IMR-90 (cell line): ENCODE results near the gene PCDHGA10. TPM values are rescaled to one million over a fixed set of nuclear protein-coding genes. Genes with fewer than 3 reads are reported as not detected.

ENCODE experiments used
- ATAC-seq: fragments of 200-7000 bp; cut with Tn5 transposase; 2 replicates; pipeline ENCODE4 v1.9.1; 2020; ENCODE audit warnings: low read depth, mild to moderate bottlenecking, moderate library complexity
- BruUV-seq: library from RNA; stranded (reverse); fragments of 400-500 nt; replicated peaks from 2 replicates; lab custom pipeline; 2021; lab: Mats Ljungman, UMichigan
- CTCF ChIA-PET: fragments of 300-600 bp; formaldehyde crosslinking; extraction: SDS; loops from one replicate; lab custom pipeline; 2021; ENCODE audit warnings: antibody characterized with exemption; lab: Yijun Ruan, JAX
- POLR2A ChIA-PET: fragments of 300-600 bp; sonication (Branson Sonifier 250); formaldehyde crosslinking; loops from one replicate; lab custom pipeline; 2022; ENCODE audit warnings: antibody characterized with exemption; ENCODE audit not compliant: unreplicated experiment; lab: Charles Lee
- DNase-seq: peaks from one replicate; pipeline ENCODE4 v3.0.0; 2013
- H2AFZ ChIP-seq: replicated peaks from 2 replicates; pipeline ENCODE3; 2013; ENCODE audit warnings: low read length, mild to moderate bottlenecking; ENCODE audit not compliant: poor library complexity
- H2AK5ac ChIP-seq: 2 replicates; pipeline ENCODE4 v1.6.1; 2013; ENCODE audit warnings: low read depth, low read length, inconsistent platforms
- H2AK9ac ChIP-seq: replicated peaks from 2 replicates; pipeline ENCODE3; 2013; ENCODE audit warnings: mild to moderate bottlenecking, low read depth, low read length, moderate library complexity; ENCODE audit not compliant: poor library complexity
- H2BK120ac ChIP-seq: 2 replicates; pipeline ENCODE4 v1.6.1; 2013; ENCODE audit warnings: low read depth, low read length, inconsistent platforms
- H2BK15ac ChIP-seq: 3 replicates; pipeline ENCODE4 v1.6.1; 2013; ENCODE audit warnings: low read depth, low read length, inconsistent platforms
- H2BK20ac ChIP-seq: 2 replicates; pipeline ENCODE4 v1.6.1; 2013; ENCODE audit warnings: low read depth, mild to moderate bottlenecking, inconsistent platforms, low read length, moderate library complexity
- H2BK5ac ChIP-seq: 2 replicates; pipeline ENCODE4 v1.6.1; 2013; ENCODE audit warnings: mild to moderate bottlenecking, low read depth, low read length, inconsistent platforms; ENCODE audit not compliant: poor library complexity, severe bottlenecking
- H3K14ac ChIP-seq: replicated peaks from 2 replicates; pipeline ENCODE4 v1.6.1; 2013; ENCODE audit warnings: low read depth, low read length, inconsistent platforms
- H3K18ac ChIP-seq: 2 replicates; pipeline ENCODE4 v1.6.1; 2013; ENCODE audit warnings: low read depth, low read length, control low read depth
- H3K23ac ChIP-seq: 2 replicates; pipeline ENCODE4 v1.6.1; 2013; ENCODE audit warnings: low read depth, low read length, inconsistent platforms
- H3K27ac ChIP-seq: 2 replicates; pipeline ENCODE4 v1.5.1; 2013; ENCODE audit warnings: mild to moderate bottlenecking, control low read depth, low read length; ENCODE audit not compliant: insufficient read depth
- H3K27me3 ChIP-seq: 2 replicates; pipeline ENCODE4 v1.6.1; 2013; ENCODE audit warnings: low read length; ENCODE audit not compliant: control insufficient read depth, insufficient read depth
- H3K36me3 ChIP-seq: 2 replicates; pipeline ENCODE4 v1.6.1; 2013; ENCODE audit warnings: low read length, mixed read lengths; ENCODE audit not compliant: control insufficient read depth, insufficient read depth
- H3K4ac ChIP-seq: 2 replicates; pipeline ENCODE4 v1.6.1; 2013; ENCODE audit warnings: low read depth, low read length, inconsistent platforms
- H3K4me1 ChIP-seq: 2 replicates; pipeline ENCODE4 v1.6.1; 2013; ENCODE audit warnings: low read length, mixed read lengths; ENCODE audit not compliant: control insufficient read depth, insufficient read depth
- H3K4me2 ChIP-seq: 2 replicates; pipeline ENCODE4 v1.6.1; 2013; ENCODE audit warnings: low read depth, mild to moderate bottlenecking, control low read depth, low read length, moderate library complexity
- H3K4me3 ChIP-seq: 2 replicates; pipeline ENCODE4 v1.5.1; 2013; ENCODE audit warnings: low read depth, mild to moderate bottlenecking, control low read depth, low read length, moderate library complexity; ENCODE audit not compliant: insufficient read depth
- H3K56ac ChIP-seq: 2 replicates; pipeline ENCODE4 v1.6.1; 2013; ENCODE audit warnings: low read length, inconsistent platforms; ENCODE audit not compliant: insufficient read depth; ENCODE audit errors: extremely low read depth
- H3K79me1 ChIP-seq, 2 experiments: 2 replicates each; pipeline ENCODE4 v1.6.1; 2013; ENCODE audit warnings: low read length in 2 of 2, inconsistent platforms in 1 of 2, low read depth in 1 of 2
- H3K9ac ChIP-seq: 2 replicates; pipeline ENCODE4 v1.6.1; 2013; ENCODE audit warnings: low read depth, low read length, control low read depth
- H3K9me1 ChIP-seq: 2 replicates; pipeline ENCODE4 v1.6.1; 2013; ENCODE audit warnings: low read length, inconsistent platforms; ENCODE audit not compliant: insufficient read depth
- H3K9me3 ChIP-seq: 2 replicates; pipeline ENCODE4 v1.6.1; 2013; ENCODE audit warnings: low read length; ENCODE audit not compliant: control insufficient read depth, insufficient read depth
- H4K20me1 ChIP-seq: 2 replicates; pipeline ENCODE4 v1.6.1; 2013; ENCODE audit warnings: low read length, inconsistent platforms; ENCODE audit not compliant: insufficient read depth
- H4K5ac ChIP-seq: 2 replicates; pipeline ENCODE4 v1.6.1; 2013; ENCODE audit warnings: mild to moderate bottlenecking, low read depth, low read length, control low read depth
- H4K8ac ChIP-seq, 2 experiments: 2 replicates each; pipeline ENCODE4 v1.6.1; 2013; ENCODE audit warnings: low read depth in 2 of 2, low read length in 2 of 2, control low read depth in 1 of 2, inconsistent platforms in 1 of 2
- H4K91ac ChIP-seq: 2 replicates; pipeline ENCODE4 v1.6.1; 2013; ENCODE audit warnings: low read depth, low read length, inconsistent platforms; ENCODE audit not compliant: insufficient read depth
- ELK1 ChIP-seq: fragments of 150-350 bp; IDR thresholded peaks from 2 replicates; pipeline ENCODE4 v1.6.1; 2016; ENCODE audit warnings: low read depth, mild to moderate bottlenecking, low read length, moderate library complexity, borderline replicate concordance
- MAFK ChIP-seq: IDR thresholded peaks from 2 replicates; pipeline ENCODE4 v1.6.1; 2012; ENCODE audit warnings: low read depth, low read length, improper control_type of control experiment
- RAD21 ChIP-seq: IDR thresholded peaks from 2 replicates; pipeline ENCODE4 v1.6.1; 2012; ENCODE audit warnings: low read length, improper control_type of control experiment
- USF2 ChIP-seq: fragments of 150-350 bp; IDR thresholded peaks from 2 replicates; pipeline ENCODE4 v1.6.1; 2017; ENCODE audit warnings: mild to moderate bottlenecking, antibody characterized with exemption, low read length, low read depth
- WGBS, 2 experiments: methylation state at CpG; one replicate each; pipeline versions ENCODE4 v1.1.5 to v1.1.7; 2013; ENCODE audit warnings: missing lambda C conversion rate in 2 of 2; ENCODE audit not compliant: insufficient read length in 1 of 2; ENCODE audit errors: extremely low coverage in 2 of 2; 5-methylcytosine and 5-hydroxymethylcytosine counted together
- dilution Hi-C: fragments of 300-500 bp; cut with HindIII; formaldehyde crosslinking; loops from one replicate; pipeline ENCODE4 v1.14.3; 2018; ENCODE audit warnings: low sequenced_read_pairs; ENCODE audit not compliant: unreplicated experiment
- in situ Hi-C: fragments of 300-500 bp; cut with MboI; formaldehyde crosslinking; loops from 3 replicates; pipeline ENCODE4 v1.14.3; 2019; ENCODE audit warnings: low sequenced_read_pairs, inconsistent platforms, mixed read lengths
- intact Hi-C: fragments of 100-400 bp; cut with micrococcal nuclease; formaldehyde crosslinking; loops from 2 replicates; pipeline ENCODE4 v1.10.0; 2022
- polyA plus RNA-seq, 3 experiments: library from polyadenylated mRNA; depleted of rRNA; stranded (reverse); fragments of >200 nt; gene quantifications; 2 replicates each; pipeline ENCODE4 v1.2.3, GENCODE V29; 2012; ENCODE audit warnings: low replicate concordance in 1 of 3
- total RNA-seq: library from RNA; depleted of rRNA; stranded (reverse); fragments of >200 nt; gene quantifications from 2 replicates; pipeline ENCODE4 v1.2.3, GENCODE V29; 2012; rRNA removed

Gene PCDHGA10
- total and polyA plus RNA-seq, 2 of the 4 experiments (the other 2 are of a cell fraction), result 3.4 to 6.6 TPM

- intact Hi-C loops (no loop called here), in situ Hi-C loops (no loop called here), dilution Hi-C loops (no loop called here)
- H3K56ac ChIP-seq, result no peak overlapping the region
- POLR2A ChIA-PET, result no interaction called here
- H3K4me3 ChIP-seq, result no peak overlapping the region
- no peaks in the 10 kb centered on the region for H3K27me3 ChIP-seq
- no peak overlapping the region for H2BK120ac ChIP-seq
- no peak overlapping the region for H3K23ac ChIP-seq
- H3K4me1 ChIP-seq, result no peaks in the 10 kb centered on the region
- TF ChIP-seq RAD21 (no peak), USF2 (no peak), MAFK (no peak), ELK1 (no peak)
- no peaks in the 10 kb centered on the region for H3K9me3 ChIP-seq
- H3K36me3 ChIP-seq, result no peaks in the 10 kb centered on the region
- no peak overlapping the region for H3K4ac ChIP-seq
- H4K20me1 ChIP-seq, result no peaks in the 10 kb centered on the region
- ATAC-seq (no peak), DNase-seq (peak; percentile 41)
- no peak overlapping the region for H3K27ac ChIP-seq
- H4K5ac ChIP-seq, result no peak overlapping the region
- no peak overlapping the region for H3K9ac ChIP-seq
- no peak overlapping the region for H2BK5ac ChIP-seq
- no peak overlapping the region for H2AFZ ChIP-seq
- BruUV-seq, result no TSS peak
- H2BK15ac ChIP-seq, result no peak overlapping the region
- peaks cover under 1 to 6% of the 10 kb centered on the region in 2 experiments; a peak in 2 of 4 replicates for H3K79me1 ChIP-seq
- no peak overlapping the region for H2AK9ac ChIP-seq
- H3K18ac ChIP-seq, result no peak overlapping the region
- 100% methylated on average over 1 of the region's 3 CpGs; no CpG with 5 or more reads in 1 of the 2 experiments for WGBS, 2 experiments
- no peak overlapping the region for H4K91ac ChIP-seq
- CTCF ChIA-PET, result interaction anchor here (0.6 to 1.1 kb wide), 3 partner anchors 58 to 127 kb away, joined by 3 to 6 read pairs (median 5); no protein-coding TSS in a partner anchor
- H2BK20ac ChIP-seq, result no peak overlapping the region
- no peak overlapping the region for H4K8ac ChIP-seq
- no peak overlapping the region for H3K4me2 ChIP-seq
- H3K9me1 ChIP-seq, result no peaks in the 10 kb centered on the region
- H2AK5ac ChIP-seq, result no peak overlapping the region
- no peak overlapping the region for H3K14ac ChIP-seq
These were observed 52.6 kb downstream of the PCDHGA10 start for GRCh38 chr5:141465351-141465750.

Other genes with a start within 250 kb of the PCDHGA10 start
Only the 30 nearest of the 37 such genes appear.
- gene PCDHB10, start 220.6 kb upstream of the PCDHGA10 start, total RNA-seq, result under 0.01 and 0.18 TPM in 2 replicates
- gene PCDHB10, start 220.6 kb upstream of the PCDHGA10 start, polyA plus RNA-seq (2012; rRNA removed), result 0.19 and 0.22 TPM in 2 replicates
- gene PCDHB11, start 213.4 kb upstream of the PCDHGA10 start, total RNA-seq, result under 0.01 TPM in 2 replicates
- gene PCDHB11, start 213.4 kb upstream of the PCDHGA10 start, polyA plus RNA-seq (2012; rRNA removed), result 0.05 TPM in 1 of 2 replicates, not detected in the other
- gene PCDHB12, start 204.3 kb upstream of the PCDHGA10 start, total RNA-seq, result under 0.01 and 0.18 TPM in 2 replicates
- 0.09 and 0.13 TPM in 2 replicates for gene PCDHB12, start 204.3 kb upstream of the PCDHGA10 start, polyA plus RNA-seq (2012; rRNA removed)
- 0.18 and 0.28 TPM in 2 replicates for gene PCDHB13, start 199.1 kb upstream of the PCDHGA10 start, total RNA-seq
- gene PCDHB13, start 199.1 kb upstream of the PCDHGA10 start, polyA plus RNA-seq (2012; rRNA removed), result 0.26 and 0.27 TPM in 2 replicates
- gene PCDHB14, start 189.6 kb upstream of the PCDHGA10 start, total RNA-seq, result 0.18 and 0.28 TPM in 2 replicates
- gene PCDHB14, start 189.6 kb upstream of the PCDHGA10 start, polyA plus RNA-seq (2012; rRNA removed), result 0.36 and 0.39 TPM in 2 replicates
- gene PCDHB15, start 167.6 kb upstream of the PCDHGA10 start, total RNA-seq, result 0.18 and 0.28 TPM in 2 replicates
- gene PCDHB15, start 167.6 kb upstream of the PCDHGA10 start, polyA plus RNA-seq (2012; rRNA removed), result 0.14 and 0.17 TPM in 2 replicates
- gene SLC25A2, start 108.9 kb upstream of the PCDHGA10 start, total RNA-seq, result 0.28 TPM in 1 of 2 replicates, not detected in the other
- gene SLC25A2, start 108.9 kb upstream of the PCDHGA10 start, polyA plus RNA-seq (2012; rRNA removed), result not detected in 2 replicates
- gene TAF7, start 92.2 kb upstream of the PCDHGA10 start, total RNA-seq, result 51.8 and 100 TPM in 2 replicates
- gene TAF7, start 92.2 kb upstream of the PCDHGA10 start, polyA plus RNA-seq (2012; rRNA removed), result 38.4 and 45.7 TPM in 2 replicates
- 0.83 and 0.90 TPM in 2 replicates for gene PCDHGA1, start 82.5 kb upstream of the PCDHGA10 start, total RNA-seq
- 0.86 and 0.92 TPM in 2 replicates for gene PCDHGA1, start 82.5 kb upstream of the PCDHGA10 start, polyA plus RNA-seq (2012; rRNA removed)
- 3.3 and 3.4 TPM in 2 replicates for gene PCDHGA2, start 74.2 kb upstream of the PCDHGA10 start, total RNA-seq
- 3.6 and 4.0 TPM in 2 replicates for gene PCDHGA2, start 74.2 kb upstream of the PCDHGA10 start, polyA plus RNA-seq (2012; rRNA removed)
- gene PCDHGA3, start 69.2 kb upstream of the PCDHGA10 start, total RNA-seq, result 1.4 and 1.7 TPM in 2 replicates
- 1.6 and 1.8 TPM in 2 replicates for gene PCDHGA3, start 69.2 kb upstream of the PCDHGA10 start, polyA plus RNA-seq (2012; rRNA removed)
- gene PCDHGB1, start 62.9 kb upstream of the PCDHGA10 start, total RNA-seq, result 3.3 and 3.6 TPM in 2 replicates
- 1.9 TPM in 2 replicates for gene PCDHGB1, start 62.9 kb upstream of the PCDHGA10 start, polyA plus RNA-seq (2012; rRNA removed)
- 5.0 and 5.4 TPM in 2 replicates for gene PCDHGA4, start 58.0 kb upstream of the PCDHGA10 start, total RNA-seq
- gene PCDHGA4, start 58.0 kb upstream of the PCDHGA10 start, polyA plus RNA-seq (2012; rRNA removed), result 3.0 and 3.5 TPM in 2 replicates
- 2.8 and 3.0 TPM in 2 replicates for gene PCDHGB2, start 53.0 kb upstream of the PCDHGA10 start, total RNA-seq
- gene PCDHGB2, start 53.0 kb upstream of the PCDHGA10 start, polyA plus RNA-seq (2012; rRNA removed), result 2.4 and 2.6 TPM in 2 replicates
- 1.7 and 2.0 TPM in 2 replicates for gene PCDHGA5, start 48.8 kb upstream of the PCDHGA10 start, total RNA-seq
- gene PCDHGA5, start 48.8 kb upstream of the PCDHGA10 start, polyA plus RNA-seq (2012; rRNA removed), result 1.3 and 1.4 TPM in 2 replicates
- 5.9 and 6.7 TPM in 2 replicates for gene PCDHGB3, start 42.7 kb upstream of the PCDHGA10 start, total RNA-seq
- gene PCDHGB3, start 42.7 kb upstream of the PCDHGA10 start, polyA plus RNA-seq (2012; rRNA removed), result 3.3 and 3.4 TPM in 2 replicates
- gene PCDHGA6, start 39.1 kb upstream of the PCDHGA10 start, total RNA-seq, result 4.1 and 4.2 TPM in 2 replicates
- 4.7 TPM in 2 replicates for gene PCDHGA6, start 39.1 kb upstream of the PCDHGA10 start, polyA plus RNA-seq (2012; rRNA removed)
- 3.3 and 3.4 TPM in 2 replicates for gene PCDHGA7, start 30.2 kb upstream of the PCDHGA10 start, total RNA-seq
- gene PCDHGA7, start 30.2 kb upstream of the PCDHGA10 start, polyA plus RNA-seq (2012; rRNA removed), result 3.1 and 3.2 TPM in 2 replicates
- 16.4 and 17.6 TPM in 2 replicates for gene PCDHGB4, start 25.3 kb upstream of the PCDHGA10 start, total RNA-seq
- 10.0 TPM in 2 replicates for gene PCDHGB4, start 25.3 kb upstream of the PCDHGA10 start, polyA plus RNA-seq (2012; rRNA removed)
- gene PCDHGA8, start 20.4 kb upstream of the PCDHGA10 start, total RNA-seq, result 2.0 and 2.2 TPM in 2 replicates
- gene PCDHGA8, start 20.4 kb upstream of the PCDHGA10 start, polyA plus RNA-seq (2012; rRNA removed), result 0.87 and 0.89 TPM in 2 replicates
- gene PCDHGB5, start 15.0 kb upstream of the PCDHGA10 start, total RNA-seq, result 17.2 and 17.5 TPM in 2 replicates
- gene PCDHGB5, start 15.0 kb upstream of the PCDHGA10 start, polyA plus RNA-seq (2012; rRNA removed), result 20.0 and 21.1 TPM in 2 replicates
- gene PCDHGA9, start 10.2 kb upstream of the PCDHGA10 start, total RNA-seq, result 3.9 and 4.5 TPM in 2 replicates
- 1.5 and 1.8 TPM in 2 replicates for gene PCDHGA9, start 10.2 kb upstream of the PCDHGA10 start, polyA plus RNA-seq (2012; rRNA removed)
- 2.2 and 2.8 TPM in 2 replicates for gene PCDHGB6, start 5.0 kb upstream of the PCDHGA10 start, total RNA-seq
- 1.4 and 1.5 TPM in 2 replicates for gene PCDHGB6, start 5.0 kb upstream of the PCDHGA10 start, polyA plus RNA-seq (2012; rRNA removed)
- gene PCDHGB7, start 4.7 kb downstream of the PCDHGA10 start, total RNA-seq, result 5.8 and 6.3 TPM in 2 replicates
- 7.4 and 8.1 TPM in 2 replicates for gene PCDHGB7, start 4.7 kb downstream of the PCDHGA10 start, polyA plus RNA-seq (2012; rRNA removed)
- gene PCDHGA11, start 8.1 kb downstream of the PCDHGA10 start, total RNA-seq, result 5.4 and 5.8 TPM in 2 replicates
- gene PCDHGA11, start 8.1 kb downstream of the PCDHGA10 start, polyA plus RNA-seq (2012; rRNA removed), result 6.9 and 7.5 TPM in 2 replicates
- 8.8 and 9.7 TPM in 2 replicates for gene PCDHGA12, start 17.5 kb downstream of the PCDHGA10 start, total RNA-seq
- gene PCDHGA12, start 17.5 kb downstream of the PCDHGA10 start, polyA plus RNA-seq (2012; rRNA removed), result 7.9 and 9.2 TPM in 2 replicates
- 21.1 and 21.9 TPM in 2 replicates for gene PCDHGC3, start 63.0 kb downstream of the PCDHGA10 start, total RNA-seq
- gene PCDHGC3, start 63.0 kb downstream of the PCDHGA10 start, polyA plus RNA-seq (2012; rRNA removed), result 58.9 and 72.1 TPM in 2 replicates
- 1.1 and 1.6 TPM in 2 replicates for gene PCDHGC4, start 72.0 kb downstream of the PCDHGA10 start, total RNA-seq
- gene PCDHGC4, start 72.0 kb downstream of the PCDHGA10 start, polyA plus RNA-seq (2012; rRNA removed), result 0.60 and 0.65 TPM in 2 replicates
- gene PCDHGC5, start 76.1 kb downstream of the PCDHGA10 start, total RNA-seq, result 2.5 and 2.9 TPM in 2 replicates
- gene PCDHGC5, start 76.1 kb downstream of the PCDHGA10 start, polyA plus RNA-seq (2012; rRNA removed), result 3.8 TPM in 2 replicates
- gene DIAPH1, start 206.0 kb downstream of the PCDHGA10 start, total RNA-seq, result 12.0 and 15.8 TPM in 2 replicates
- 30.7 and 37.4 TPM in 2 replicates for gene DIAPH1, start 206.0 kb downstream of the PCDHGA10 start, polyA plus RNA-seq (2012; rRNA removed)